Nephron progenitor cell (in vitro differentiated cells): ENCODE measurements around the gene PROSER3.

Experiments used
- DNase-seq: peaks from one replicate; pipeline ENCODE4 v3.0.0; 2021
- H3K27ac Mint-ChIP-seq: 2 replicates; pipeline ENCODE4 v1.8.0; 2021; ENCODE audit warnings: mild to moderate bottlenecking, moderate library complexity, mixed read lengths
- H3K27me3 Mint-ChIP-seq: 2 replicates; pipeline ENCODE4 v1.8.0; 2021; ENCODE audit warnings: mild to moderate bottlenecking, low read depth, mixed read lengths; ENCODE audit not compliant: poor library complexity
- H3K36me3 Mint-ChIP-seq: 2 replicates; pipeline ENCODE4 v1.8.0; 2021; ENCODE audit warnings: low read depth, mixed read lengths
- H3K4me1 Mint-ChIP-seq: 2 replicates; pipeline ENCODE4 v1.8.0; 2021; ENCODE audit warnings: mixed read lengths
- H3K4me3 Mint-ChIP-seq: 2 replicates; pipeline ENCODE4 v1.8.0; 2021; ENCODE audit warnings: mild to moderate bottlenecking, moderate library complexity, mixed read lengths
- H3K9me3 Mint-ChIP-seq: 2 replicates; pipeline ENCODE4 v1.8.0; 2021; ENCODE audit warnings: mild to moderate bottlenecking, moderate library complexity, mixed read lengths
- CTCF ChIP-seq: fragments of 200-600 bp; sonication (generic); IDR thresholded peaks from 2 replicates; pipeline ENCODE4 v1.5.0; 2021; ENCODE audit warnings: antibody characterized with exemption

Gene PROSER3

GRCh38 chr19:35805526-35806102 is 47.6 kb downstream of the PROSER3 start:
- Mint-ChIP-seq H3K4me1 (no peaks in the 10 kb centered on the region), H3K9me3 (peaks cover 8% of the 10 kb centered on the region), H3K36me3 (no peaks in the 10 kb centered on the region), H3K4me3 (no peak overlapping the region), H3K27me3 (peaks cover 43% of the 10 kb centered on the region), H3K27ac (no peak overlapping the region)
- DNase-seq, result no peak
- no peak for TF ChIP-seq CTCF

- no peaks in the 10 kb centered on the region for H3K36me3 Mint-ChIP-seq
- peaks cover 52% of the 10 kb centered on the region for H3K27me3 Mint-ChIP-seq
- no peak overlapping the region for H3K27ac Mint-ChIP-seq
- H3K4me1 Mint-ChIP-seq, result no peaks in the 10 kb centered on the region
- no peak for DNase-seq
- TF ChIP-seq CTCF, result no peak
- H3K9me3 Mint-ChIP-seq, result peaks cover 5% of the 10 kb centered on the region
- H3K4me3 Mint-ChIP-seq, result no peak overlapping the region
These were observed 48.6 kb downstream of the PROSER3 start for GRCh38 chr19:35806597-35806996.

GRCh38 chr19:35807633-35808032 is 49.7 kb downstream of the PROSER3 start:
- DNase-seq, result no peak
- Mint-ChIP-seq H3K9me3 (no peaks in the 10 kb centered on the region), H3K27me3 (peaks cover 59% of the 10 kb centered on the region), H3K4me3 (no peak overlapping the region), H3K36me3 (no peaks in the 10 kb centered on the region), H3K27ac (no peak overlapping the region), H3K4me1 (no peaks in the 10 kb centered on the region)
- TF ChIP-seq CTCF, result no peak

GRCh38 chr19:35811317-35812219 is 53.6 kb downstream of the PROSER3 start:
- H3K4me1 Mint-ChIP-seq, result no peaks in the 10 kb centered on the region
- no peak for DNase-seq
- no peak overlapping the region for H3K4me3 Mint-ChIP-seq
- no peaks in the 10 kb centered on the region for H3K36me3 Mint-ChIP-seq
- no peaks in the 10 kb centered on the region for H3K9me3 Mint-ChIP-seq
- H3K27ac Mint-ChIP-seq, result no peak overlapping the region
- no peak for TF ChIP-seq CTCF
- peaks cover 55% of the 10 kb centered on the region for H3K27me3 Mint-ChIP-seq

- H3K4me3 Mint-ChIP-seq, result no peak within 1 kb of the TSS
- no peak for DNase-seq
- H3K27ac Mint-ChIP-seq, result no peak within 1 kb of the TSS
- H3K27me3 Mint-ChIP-seq, result peaks cover 58% of the 10 kb centered on the region
- TF ChIP-seq CTCF, result no peak
- H3K9me3 Mint-ChIP-seq, result no peaks in the 10 kb centered on the region
- no peaks in the 10 kb centered on the region for H3K4me1 Mint-ChIP-seq
- no peaks in the 10 kb centered on the region for H3K36me3 Mint-ChIP-seq
These were observed 54.5 kb downstream of the PROSER3 start, which contains the start of gene PRODH2 for GRCh38 chr19:35812220-35813042. PRODH2 (minus strand) TSS chr19:35812845; CDS start chr19:35812805, 40 bp downstream.
